ENCODE measurements around the gene ARHGEF25. TPM values are rescaled to one million over a fixed set of nuclear protein-coding genes. Genes with fewer than 3 reads are reported as not detected.
A peak's percentile ranks its signal among the peaks of the same experiment; 100 is the strongest.

Gene ARHGEF25
- total RNA-seq, 2 experiments from 2014 or later = 1.1 to 1.2 TPM

DNA sequence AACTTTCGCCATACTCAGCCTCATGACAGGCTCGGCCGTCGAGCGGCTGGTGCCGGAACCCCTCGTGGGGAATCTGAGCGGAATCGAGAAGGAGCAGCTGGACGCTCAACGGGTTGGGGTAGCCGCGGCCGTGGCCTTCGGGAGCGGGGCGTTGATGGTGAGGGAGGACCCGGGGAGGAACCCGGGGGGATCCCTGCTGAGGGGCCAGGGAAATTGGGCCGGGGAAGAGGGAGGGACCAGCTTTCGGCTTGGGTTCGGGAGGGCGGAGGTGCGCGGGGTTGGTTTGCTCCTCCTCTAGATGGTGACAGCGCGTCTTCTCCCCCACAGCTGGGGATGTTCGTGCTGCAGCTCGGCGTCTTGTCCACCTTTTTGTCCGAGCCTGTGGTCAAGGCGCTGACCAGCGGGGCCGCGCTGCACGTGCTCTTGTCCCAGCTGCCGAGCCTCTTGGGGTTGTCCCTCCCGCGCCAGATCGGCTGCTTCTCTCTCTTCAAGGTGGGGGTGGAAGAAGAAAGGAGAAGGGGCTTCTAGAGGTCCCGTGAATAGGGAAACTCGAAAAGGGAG lies 9.8 kb downstream of the ARHGEF25 start:
- intact Hi-C loops (cut with micrococcal nuclease) = no loop called here
- Mint-ChIP-seq H3K27ac (no peak overlapping the region), H3K36me3 (ENCODE audit: low read depth) (no peaks in the 10 kb centered on the region), H3K4me3 (peak overlapping the region; percentile 64), H3K27me3 (peaks cover 79% of the 10 kb centered on the region), H3K4me1 (ENCODE audit: low read depth) (peaks cover 17% of the 10 kb centered on the region), H3K9me3 (no peaks in the 10 kb centered on the region)
- DNase-seq = peak; percentile 33
- CTCF ChIA-PET = interaction anchor here (0.8 to 7.3 kb wide), 24 partner anchors 8 to 165 kb away, joined by 3 to 124 read pairs (median 5); partner anchors contain the start of genes ARHGEF25, B4GALNT1 and PIP4K2C
- TF ChIP-seq, protein P1, sequence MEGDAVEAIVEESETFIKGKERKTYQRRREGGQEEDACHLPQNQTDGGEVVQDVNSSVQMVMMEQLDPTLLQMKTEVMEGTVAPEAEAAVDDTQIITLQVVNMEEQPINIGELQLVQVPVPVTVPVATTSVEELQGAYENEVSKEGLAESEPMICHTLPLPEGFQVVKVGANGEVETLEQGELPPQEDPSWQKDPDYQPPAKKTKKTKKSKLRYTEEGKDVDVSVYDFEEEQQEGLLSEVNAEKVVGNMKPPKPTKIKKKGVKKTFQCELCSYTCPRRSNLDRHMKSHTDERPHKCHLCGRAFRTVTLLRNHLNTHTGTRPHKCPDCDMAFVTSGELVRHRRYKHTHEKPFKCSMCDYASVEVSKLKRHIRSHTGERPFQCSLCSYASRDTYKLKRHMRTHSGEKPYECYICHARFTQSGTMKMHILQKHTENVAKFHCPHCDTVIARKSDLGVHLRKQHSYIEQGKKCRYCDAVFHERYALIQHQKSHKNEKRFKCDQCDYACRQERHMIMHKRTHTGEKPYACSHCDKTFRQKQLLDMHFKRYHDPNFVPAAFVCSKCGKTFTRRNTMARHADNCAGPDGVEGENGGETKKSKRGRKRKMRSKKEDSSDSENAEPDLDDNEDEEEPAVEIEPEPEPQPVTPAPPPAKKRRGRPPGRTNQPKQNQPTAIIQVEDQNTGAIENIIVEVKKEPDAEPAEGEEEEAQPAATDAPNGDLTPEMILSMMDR (IDR thresholded peaks at IDR 0.05) = no peak
- POLR2A ChIA-PET = interaction anchor here (0.7 to 2.6 kb wide), 8 partner anchors 10 to 46 kb away, joined by 3 to 13 read pairs (median 4); partner anchors contain the start of genes ARHGEF25 and PIP4K2C
- no peak for ATAC-seq

DNA sequence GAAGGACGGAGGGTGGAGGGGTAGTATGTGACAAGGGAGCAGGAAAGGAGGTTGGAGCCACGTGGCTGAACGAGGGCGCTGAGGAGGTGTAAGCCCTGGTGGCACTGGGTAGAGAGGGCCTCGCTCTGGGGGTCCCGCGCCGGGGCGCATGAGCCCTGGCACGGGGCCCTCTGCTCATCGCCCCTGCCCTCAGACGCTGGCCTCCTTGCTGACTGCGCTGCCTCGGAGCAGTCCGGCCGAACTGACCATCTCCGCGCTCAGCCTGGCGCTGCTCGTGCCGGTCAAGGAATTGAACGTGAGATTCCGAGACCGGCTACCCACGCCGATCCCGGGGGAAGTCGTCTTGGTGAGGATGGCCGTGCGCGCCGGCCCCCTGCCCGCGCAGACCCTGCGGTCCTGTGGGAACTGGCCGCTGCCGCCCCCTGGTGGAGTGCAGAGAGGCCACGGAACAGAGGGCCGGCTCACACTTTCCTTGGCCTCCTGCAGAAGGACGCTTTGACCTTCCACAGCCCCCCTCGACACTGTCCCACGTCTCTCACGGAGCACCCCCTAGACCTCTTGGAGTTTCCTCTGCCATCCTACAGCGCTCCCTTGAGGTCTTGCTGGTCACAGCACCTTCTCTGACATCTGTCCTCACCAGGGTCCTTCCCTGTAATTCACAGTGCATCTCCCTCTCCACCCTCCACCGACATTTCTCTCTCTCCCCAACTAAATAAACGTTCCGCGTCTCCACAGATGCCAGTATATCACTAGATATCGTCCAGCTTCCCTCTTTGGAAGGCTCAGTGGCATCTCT lies 10.5 kb downstream of the ARHGEF25 start:
- ChIA-PET POLR2A (interaction anchor here (0.7 to 1.5 kb wide), 5 partner anchors 11 to 47 kb away, joined by 3 to 6 read pairs (median 4); partner anchors contain the start of gene ARHGEF25), CTCF (interaction anchor here (0.9 to 7.3 kb wide), 28 partner anchors 7 to 166 kb away, joined by 3 to 124 read pairs (median 5); partner anchors contain the start of genes ARHGEF25 and B4GALNT1)
- intact Hi-C loops (cut with micrococcal nuclease) = loop anchor here (2.0 kb wide), 1 partner anchor 39 kb away; no protein-coding TSS in a partner anchor
- Mint-ChIP-seq H3K9me3 (no peaks in the 10 kb centered on the region), H3K27me3 (peaks cover 85% of the 10 kb centered on the region), H3K27ac (no peak overlapping the region), H3K4me1 (ENCODE audit: low read depth) (peaks cover 17% of the 10 kb centered on the region), H3K4me3 (peak overlapping the region; percentile 64), H3K36me3 (ENCODE audit: low read depth) (no peaks in the 10 kb centered on the region)
- DNase-seq (peak; percentile 74), ATAC-seq (peak; percentile 81)
- TF ChIP-seq, protein P1 (IDR thresholded peaks at IDR 0.05) = peak; percentile 99

- Mint-ChIP-seq H3K4me3 (peak overlapping the region; percentile 64), H3K27ac (no peak overlapping the region), H3K9me3 (no peaks in the 10 kb centered on the region), H3K36me3 (ENCODE audit: low read depth) (no peaks in the 10 kb centered on the region), H3K27me3 (peaks cover 88% of the 10 kb centered on the region), H3K4me1 (ENCODE audit: low read depth) (peaks cover 20% of the 10 kb centered on the region)
- no peak for ATAC-seq
- intact Hi-C loops (cut with micrococcal nuclease) = loop anchor here (2.0 kb wide), 1 partner anchor 40 kb away; no protein-coding TSS in a partner anchor
- DNase-seq = no peak
- CTCF ChIA-PET = interaction anchor here (0.6 to 7.3 kb wide), 15 partner anchors 8 to 70 kb away, joined by 3 to 124 read pairs (median 3); no protein-coding TSS in a partner anchor
- POLR2A ChIA-PET = interaction anchor here (1.2 kb wide), 1 partner anchor 39 kb away, joined by 6 read pairs; no protein-coding TSS in a partner anchor
- TF ChIP-seq, protein P1 (IDR thresholded peaks at IDR 0.05) = no peak
Observed at GRCh38 chr12:57622293-57623245, 11.3 kb downstream of the ARHGEF25 start.

GRCh38 chr12:57623385-57623784 lies 12.2 kb downstream of the ARHGEF25 start:
- ChIA-PET CTCF (interaction anchor here (7.3 kb wide), 1 partner anchor 40 kb away, joined by 124 read pairs; no protein-coding TSS in a partner anchor), POLR2A (interaction anchor here (1.2 kb wide), 1 partner anchor 40 kb away, joined by 6 read pairs; no protein-coding TSS in a partner anchor)
- Mint-ChIP-seq H3K4me3 (no peak overlapping the region), H3K9me3 (no peaks in the 10 kb centered on the region), H3K36me3 (ENCODE audit: low read depth) (no peaks in the 10 kb centered on the region), H3K27ac (no peak overlapping the region), H3K27me3 (peaks cover 87% of the 10 kb centered on the region), H3K4me1 (ENCODE audit: low read depth) (peaks cover 27% of the 10 kb centered on the region)
- TF ChIP-seq, protein P1 (IDR thresholded peaks at IDR 0.05) = no peak
- DNase-seq (no peak), ATAC-seq (no peak)
- intact Hi-C loops (cut with micrococcal nuclease) = loop anchor here (2.0 kb wide), 1 partner anchor 41 kb away; no protein-coding TSS in a partner anchor

Measured in activated CD8-positive, alpha-beta T cell treated with anti-CD3 and anti-CD28 coated beads for 36 hours (primary cell).